H9 (cell line): ENCODE data around the gene HRC. TPM values are rescaled to one million over a fixed set of nuclear protein-coding genes. Genes with fewer than 3 reads are reported as not detected.

ENCODE experiments used
- DNase-seq: peaks from one replicate; pipeline ENCODE4 v3.0.0-alpha.2; 2017
- H2AFZ ChIP-seq: one replicate; pipeline ENCODE4 v1.6.1; 2013; ENCODE audit warnings: mild to moderate bottlenecking, low read length, control low read depth, moderate library complexity
- H2AK5ac ChIP-seq: 2 replicates; pipeline ENCODE4 v1.6.1; 2013; ENCODE audit warnings: low read length, control low read depth, mixed read lengths; ENCODE audit not compliant: insufficient read length
- H2BK120ac ChIP-seq: one replicate; pipeline ENCODE4 v1.6.1; 2013; ENCODE audit warnings: low read depth, mild to moderate bottlenecking, low read length, control low read depth, inconsistent platforms; ENCODE audit not compliant: poor library complexity, severe bottlenecking
- H2BK12ac ChIP-seq: 2 replicates; pipeline ENCODE4 v1.6.1; 2013; ENCODE audit warnings: low read length, control low read depth, mixed read lengths, low read depth; ENCODE audit not compliant: insufficient read length
- H2BK15ac ChIP-seq: 2 replicates; pipeline ENCODE4 v1.6.1; 2013; ENCODE audit warnings: low read depth, low read length, control low read depth
- H2BK20ac ChIP-seq: one replicate; pipeline ENCODE4 v1.6.1; 2013; ENCODE audit warnings: low read depth, mild to moderate bottlenecking, low read length, control low read depth, inconsistent platforms; ENCODE audit not compliant: poor library complexity, severe bottlenecking
- H2BK5ac ChIP-seq: 2 replicates; pipeline ENCODE4 v1.6.1; 2013; ENCODE audit warnings: low read length, control low read depth, mixed read lengths; ENCODE audit not compliant: insufficient read length
- H3K14ac ChIP-seq: 2 replicates; pipeline ENCODE4 v1.6.1; 2013; ENCODE audit warnings: low read length, control low read depth; ENCODE audit not compliant: insufficient read depth
- H3K18ac ChIP-seq: 2 replicates; pipeline ENCODE4 v1.6.1; 2013; ENCODE audit warnings: low read depth, mild to moderate bottlenecking, mixed read lengths, low read length, control low read depth; ENCODE audit not compliant: insufficient read length
- H3K23ac ChIP-seq: 2 replicates; pipeline ENCODE4 v1.6.1; 2013; ENCODE audit warnings: low read length, control low read depth, mixed read lengths, low read depth; ENCODE audit not compliant: insufficient read length
- H3K23me2 ChIP-seq: 2 replicates; pipeline ENCODE4 v1.6.1; 2013; ENCODE audit warnings: low read depth, mild to moderate bottlenecking, mixed read lengths, low read length, control low read depth; ENCODE audit not compliant: insufficient read length, poor library complexity, severe bottlenecking
- H3K27ac ChIP-seq: 2 replicates; pipeline ENCODE4 v1.5.1; 2013; ENCODE audit warnings: low read length, control low read depth, mixed read lengths, low read depth; ENCODE audit not compliant: insufficient read length
- H3K27me3 ChIP-seq: 2 replicates; pipeline ENCODE4 v1.6.1; 2013; ENCODE audit warnings: low read length, control low read depth, inconsistent platforms; ENCODE audit not compliant: insufficient read depth
- H3K4ac ChIP-seq: 2 replicates; pipeline ENCODE4 v1.6.1; 2013; ENCODE audit warnings: low read depth, mild to moderate bottlenecking, control low read depth, inconsistent platforms, low read length, moderate library complexity
- H3K4me1 ChIP-seq: 2 replicates; pipeline ENCODE4 v1.6.1; 2013; ENCODE audit warnings: low read length, control low read depth, inconsistent platforms; ENCODE audit not compliant: insufficient read depth
- H3K4me2 ChIP-seq: 2 replicates; pipeline ENCODE4 v1.6.1; 2013; ENCODE audit warnings: low read length, control low read depth, mixed read lengths; ENCODE audit not compliant: insufficient read length, insufficient read depth
- H3K56ac ChIP-seq: 2 replicates; pipeline ENCODE4 v1.6.1; 2013; ENCODE audit warnings: low read depth, mild to moderate bottlenecking, mixed read lengths, low read length, control low read depth; ENCODE audit not compliant: insufficient read length
- H3K79me1 ChIP-seq: 2 replicates; pipeline ENCODE4 v1.6.1; 2013; ENCODE audit warnings: low read depth, mild to moderate bottlenecking, moderate library complexity, low read length, control low read depth, inconsistent platforms; ENCODE audit not compliant: insufficient read depth, poor library complexity, severe bottlenecking
- H3K79me2 ChIP-seq: 2 replicates; pipeline ENCODE4 v1.6.1; 2013; ENCODE audit warnings: low read length, control low read depth, inconsistent platforms; ENCODE audit not compliant: insufficient read depth
- H3K9ac ChIP-seq: 2 replicates; pipeline ENCODE4 v1.6.1; 2013; ENCODE audit warnings: low read length, control low read depth, mixed read lengths; ENCODE audit not compliant: insufficient read length; ENCODE audit errors: extremely low read depth
- H3K9me3 ChIP-seq: one replicate; pipeline ENCODE4 v1.6.1; 2013; ENCODE audit warnings: low read depth, low read length, inconsistent platforms; ENCODE audit not compliant: control insufficient read depth
- H3T11ph ChIP-seq: one replicate; pipeline ENCODE4 v1.6.1; 2013; ENCODE audit warnings: mild to moderate bottlenecking, low read length, control low read depth, inconsistent platforms
- H4K20me1 ChIP-seq: one replicate; pipeline ENCODE4 v1.6.1; 2013; ENCODE audit not compliant: control insufficient read depth, insufficient read length, insufficient read depth
- H4K5ac ChIP-seq: 2 replicates; pipeline ENCODE4 v1.6.1; 2013; ENCODE audit warnings: low read depth, mild to moderate bottlenecking, mixed read lengths, low read length, control low read depth; ENCODE audit not compliant: insufficient read length
- H4K8ac ChIP-seq: replicated peaks from 2 replicates; pipeline ENCODE4 v1.6.1; 2013; ENCODE audit warnings: low read length, control low read depth, mixed read lengths, low read depth; ENCODE audit not compliant: insufficient read length
- H4K91ac ChIP-seq: 2 replicates; pipeline ENCODE4 v1.6.1; 2013; ENCODE audit warnings: low read depth, mild to moderate bottlenecking, moderate library complexity, mixed read lengths, low read length, control low read depth; ENCODE audit not compliant: insufficient read length
- H3K27ac Mint-ChIP-seq, 3 experiments: 2 replicates in 2 of 3; 3 replicates in 1 of 3; pipeline ENCODE4 v1.8.0; 2020 to 2021; ENCODE audit warnings: mixed read lengths in 3 of 3, mild to moderate bottlenecking in 1 of 3, moderate library complexity in 1 of 3
- H3K27me3 Mint-ChIP-seq: 2 replicates; pipeline ENCODE4 v1.8.0; 2021; ENCODE audit warnings: low read depth, mild to moderate bottlenecking, moderate library complexity, mixed read lengths
- H3K36me3 Mint-ChIP-seq, 3 experiments: 2 replicates in 2 of 3; 3 replicates in 1 of 3; pipeline ENCODE4 v1.8.0; 2020 to 2021; ENCODE audit warnings: low read depth in 3 of 3, mixed read lengths in 3 of 3; ENCODE audit not compliant: insufficient read depth in 1 of 3
- H3K4me1 Mint-ChIP-seq, 2 experiments: 2 replicates each; pipeline ENCODE4 v1.8.0; 2020; ENCODE audit warnings: mixed read lengths in 2 of 2
- H3K4me3 Mint-ChIP-seq, 2 experiments: 2 replicates in 1 of 2; 3 replicates in 1 of 2; pipeline ENCODE4 v1.8.0; 2020 to 2021; ENCODE audit warnings: mild to moderate bottlenecking in 2 of 2, mixed read lengths in 2 of 2, moderate library complexity in 1 of 2
- H3K9me3 Mint-ChIP-seq, 2 experiments: 2 replicates in 1 of 2; 3 replicates in 1 of 2; pipeline ENCODE4 v1.8.0; 2020; ENCODE audit warnings: mild to moderate bottlenecking in 2 of 2, mixed read lengths in 2 of 2, moderate library complexity in 1 of 2
- WGBS: extraction: QIAGEN DNeasy Blood & Tissue Kit; methylation state at CpG from one replicate; pipeline ENCODE4 v1.1.7; 2013; ENCODE audit warnings: missing lambda C conversion rate, low lambda C conversion rate, mixed read lengths; ENCODE audit not compliant: insufficient read length; ENCODE audit errors: extremely low coverage; 5-methylcytosine and 5-hydroxymethylcytosine counted together
- total RNA-seq: library from RNA; stranded (reverse); gene quantifications from 2 replicates; pipeline ENCODE4 v1.2.1, GENCODE V29; 2021
- TF ChIP-seq, protein P1 (sequence below): fragments of 200-600 bp; sonication (generic); conservative IDR thresholded peaks from 3 replicates; pipeline ENCODE4 v1.8.0; 2021; ENCODE audit warnings: antibody characterized with exemption, mild to moderate bottlenecking

HRC gene
- total RNA-seq, 1 experiment from 2014 or later: 1.8 TPM

GRCh38 chr19:49130325-49130724 is 24.9 kb downstream of the HRC start:
- Mint-ChIP-seq H3K36me3 (peaks cover 23 to 33% (median 29%) of the 10 kb centered on the region in 3 experiments), H3K27ac (no peak overlapping the region), H3K4me1 (peaks cover 21 to 40% of the 10 kb centered on the region in 2 experiments), H3K27me3 (peaks cover 3% of the 10 kb centered on the region), H3K9me3 (no peaks in the 10 kb centered on the region), H3K4me3 (no peak overlapping the region)
- no peak overlapping the region for H4K8ac ChIP-seq
- no peak overlapping the region for H2AFZ ChIP-seq
- no peak overlapping the region for H3T11ph ChIP-seq
- no peak overlapping the region for H2BK12ac ChIP-seq
- H3K79me2 ChIP-seq: no peaks in the 10 kb centered on the region
- H3K23me2 ChIP-seq: peaks cover 7% of the 10 kb centered on the region
- no peak overlapping the region for H4K5ac ChIP-seq
- H3K9ac ChIP-seq: no peak overlapping the region
- no peak overlapping the region for H2AK5ac ChIP-seq
- no peak overlapping the region for H4K91ac ChIP-seq
- no peak overlapping the region for H2BK5ac ChIP-seq
- H3K27ac ChIP-seq: no peak overlapping the region
- no peaks in the 10 kb centered on the region for H3K79me1 ChIP-seq
- H3K23ac ChIP-seq: no peak overlapping the region
- no CpG with 5 or more reads among the region's 24 CpGs for WGBS
- H3K4ac ChIP-seq: no peak overlapping the region
- H3K18ac ChIP-seq: no peak overlapping the region
- H2BK120ac ChIP-seq: no peak overlapping the region
- no peak overlapping the region for H3K56ac ChIP-seq
- no peak overlapping the region for H2BK20ac ChIP-seq
- no peak overlapping the region for H2BK15ac ChIP-seq
- no peaks in the 10 kb centered on the region for H4K20me1 ChIP-seq
- H3K4me2 ChIP-seq: no peak overlapping the region
- H3K9me3 ChIP-seq: no peaks in the 10 kb centered on the region
- H3K4me1 ChIP-seq: peaks cover 4% of the 10 kb centered on the region; the same call in 1 of the 2 replicates
- TF ChIP-seq, protein P1, sequence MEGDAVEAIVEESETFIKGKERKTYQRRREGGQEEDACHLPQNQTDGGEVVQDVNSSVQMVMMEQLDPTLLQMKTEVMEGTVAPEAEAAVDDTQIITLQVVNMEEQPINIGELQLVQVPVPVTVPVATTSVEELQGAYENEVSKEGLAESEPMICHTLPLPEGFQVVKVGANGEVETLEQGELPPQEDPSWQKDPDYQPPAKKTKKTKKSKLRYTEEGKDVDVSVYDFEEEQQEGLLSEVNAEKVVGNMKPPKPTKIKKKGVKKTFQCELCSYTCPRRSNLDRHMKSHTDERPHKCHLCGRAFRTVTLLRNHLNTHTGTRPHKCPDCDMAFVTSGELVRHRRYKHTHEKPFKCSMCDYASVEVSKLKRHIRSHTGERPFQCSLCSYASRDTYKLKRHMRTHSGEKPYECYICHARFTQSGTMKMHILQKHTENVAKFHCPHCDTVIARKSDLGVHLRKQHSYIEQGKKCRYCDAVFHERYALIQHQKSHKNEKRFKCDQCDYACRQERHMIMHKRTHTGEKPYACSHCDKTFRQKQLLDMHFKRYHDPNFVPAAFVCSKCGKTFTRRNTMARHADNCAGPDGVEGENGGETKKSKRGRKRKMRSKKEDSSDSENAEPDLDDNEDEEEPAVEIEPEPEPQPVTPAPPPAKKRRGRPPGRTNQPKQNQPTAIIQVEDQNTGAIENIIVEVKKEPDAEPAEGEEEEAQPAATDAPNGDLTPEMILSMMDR: no peak
- H3K27me3 ChIP-seq: no peaks in the 10 kb centered on the region
- H3K14ac ChIP-seq: no peak overlapping the region
- DNase-seq: no peak
